HG02588 (cell line): ENCODE data around the gene LASP1.

ENCODE experiments used
- ATAC-seq: cut with Tn5 transposase; IDR thresholded peaks from one replicate; pipeline ENCODE4 v1.9.1; 2021; ENCODE audit warnings: mild to moderate bottlenecking, moderate library complexity; ENCODE audit not compliant: unreplicated experiment

The LASP1 gene

DNA sequence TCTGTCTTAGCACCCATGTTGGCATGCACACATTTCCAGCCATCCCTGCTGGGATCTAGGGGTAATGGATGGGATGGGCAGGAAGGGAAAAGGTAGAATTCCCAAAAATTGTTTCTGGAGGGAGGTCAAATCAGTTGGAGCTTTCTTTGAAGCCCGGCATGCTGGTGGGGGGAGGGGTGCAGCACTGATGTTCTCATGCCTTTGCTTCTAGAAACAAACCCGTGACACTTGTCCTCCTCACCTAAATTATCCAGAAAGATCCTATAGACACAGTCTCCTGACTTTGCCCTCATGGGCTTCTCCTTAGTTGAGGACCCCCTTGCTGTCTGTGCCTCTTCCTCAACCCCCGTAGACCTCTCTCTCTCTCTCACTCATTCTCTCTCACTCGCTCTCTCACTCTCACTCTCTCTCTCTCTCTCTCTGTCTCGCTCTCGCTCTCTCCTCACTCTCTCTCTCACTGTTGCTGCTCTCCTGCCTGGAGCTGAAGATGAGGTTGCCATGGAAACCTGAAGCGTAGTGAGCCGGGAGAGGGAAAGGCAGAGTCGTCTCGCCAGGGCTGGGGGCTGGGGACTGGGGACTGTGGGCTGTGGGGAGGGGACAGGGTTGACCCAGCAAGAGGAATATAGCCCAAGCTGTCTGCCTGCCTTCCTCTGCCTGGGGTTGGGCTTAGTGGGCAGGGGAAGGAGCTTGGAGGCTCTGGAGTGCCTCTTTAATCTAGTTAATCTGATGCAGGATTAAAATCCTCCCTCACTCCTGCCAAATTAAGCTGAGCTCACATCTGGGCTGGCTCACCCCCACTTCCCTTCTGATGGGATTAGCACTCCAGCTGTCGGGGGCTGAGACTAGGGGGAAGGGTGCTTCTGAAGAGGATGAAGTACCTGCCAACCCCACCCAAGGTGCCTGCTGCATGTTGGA lies 16.1 kb downstream of the LASP1 start:
- no peak for ATAC-seq

DNA sequence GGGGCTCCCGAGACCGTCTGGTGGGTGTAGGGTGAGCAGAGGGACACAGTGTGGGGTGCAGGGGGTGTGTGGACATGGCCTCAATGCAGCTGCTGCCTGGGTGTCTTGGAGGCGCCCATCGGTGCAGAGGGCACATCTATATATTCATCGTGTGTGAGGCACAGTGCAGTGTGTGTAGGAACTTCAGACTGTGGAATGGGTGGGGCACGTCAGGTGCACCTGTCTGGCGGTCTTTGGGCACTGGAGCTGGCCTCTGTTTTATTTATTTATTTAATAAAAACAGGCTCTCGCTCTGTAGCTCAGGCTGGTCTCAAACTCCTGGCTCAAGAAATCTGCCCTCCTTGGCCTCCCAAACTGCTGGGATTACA lies 16.8 kb downstream of the LASP1 start:
- no peak for ATAC-seq

DNA sequence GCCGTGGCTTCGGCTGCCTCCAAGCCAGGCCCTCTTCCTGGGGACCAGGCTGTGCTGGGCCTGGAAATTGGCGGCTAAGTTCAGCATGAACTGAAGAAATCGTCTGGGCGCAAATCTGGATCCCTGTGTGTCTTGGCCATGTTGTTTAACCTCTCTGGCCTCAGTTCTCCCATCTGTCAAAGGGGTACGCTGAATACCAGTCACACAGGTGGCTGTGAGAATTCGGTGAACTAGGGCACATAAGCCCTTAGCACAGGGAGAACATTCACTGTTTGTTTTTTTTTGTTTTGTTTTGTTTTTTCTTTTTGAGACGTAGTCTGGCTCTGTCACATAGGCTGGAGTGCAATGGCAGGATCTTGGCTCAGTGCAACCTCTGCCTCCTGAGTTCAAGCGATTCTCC lies 19.0 kb downstream of the LASP1 start:
- no peak for ATAC-seq

DNA sequence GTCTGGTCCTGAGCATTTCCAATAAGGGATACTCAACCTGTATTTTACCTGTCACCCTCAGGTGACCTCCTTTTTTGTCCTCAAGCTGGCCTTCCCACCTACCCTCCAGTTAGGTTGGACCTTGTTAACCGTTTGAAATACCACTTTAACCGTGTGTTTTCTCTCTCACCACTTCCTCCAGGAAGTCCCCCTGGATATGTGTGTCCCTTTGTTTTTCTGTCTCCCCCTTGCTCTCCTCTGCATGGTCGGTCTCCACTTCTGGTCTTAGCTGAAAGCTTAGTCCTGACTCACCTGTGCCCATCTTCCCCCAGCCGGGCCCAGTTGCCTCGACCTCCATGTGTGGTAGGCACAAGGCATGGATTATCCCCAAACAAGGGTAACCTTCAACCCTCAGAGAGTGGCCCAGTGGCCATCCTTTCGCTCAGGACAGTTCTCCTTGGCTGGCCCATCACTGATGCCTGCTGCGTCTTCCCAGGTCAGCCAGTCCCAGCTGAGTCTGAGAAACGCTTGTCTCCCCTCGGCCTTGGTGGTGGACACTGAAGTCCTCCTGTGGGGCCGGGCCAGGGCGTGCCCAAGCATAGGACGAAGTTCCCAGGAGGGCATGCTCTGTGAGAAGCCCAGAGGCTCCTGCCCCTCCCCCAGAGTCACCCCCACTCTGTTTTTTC lies 20.0 kb downstream of the LASP1 start:
- no peak for ATAC-seq

DNA sequence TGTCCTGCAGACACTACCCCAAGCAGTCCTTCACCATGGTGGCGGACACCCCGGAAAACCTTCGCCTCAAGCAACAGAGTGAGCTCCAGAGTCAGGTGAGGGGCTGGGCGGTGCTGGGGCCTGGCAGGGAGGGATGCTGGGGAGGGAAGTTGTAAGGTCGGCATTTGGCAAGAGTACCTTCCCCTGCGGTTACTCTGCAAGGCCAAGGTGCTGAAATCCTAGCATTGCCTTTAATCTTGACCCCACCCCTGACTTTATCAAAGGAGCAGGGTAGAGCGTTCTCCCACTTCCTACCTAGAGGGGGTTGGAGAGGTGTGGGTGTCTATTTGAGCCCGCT lies 20.5 kb downstream of the LASP1 start:
- no peak for ATAC-seq

DNA sequence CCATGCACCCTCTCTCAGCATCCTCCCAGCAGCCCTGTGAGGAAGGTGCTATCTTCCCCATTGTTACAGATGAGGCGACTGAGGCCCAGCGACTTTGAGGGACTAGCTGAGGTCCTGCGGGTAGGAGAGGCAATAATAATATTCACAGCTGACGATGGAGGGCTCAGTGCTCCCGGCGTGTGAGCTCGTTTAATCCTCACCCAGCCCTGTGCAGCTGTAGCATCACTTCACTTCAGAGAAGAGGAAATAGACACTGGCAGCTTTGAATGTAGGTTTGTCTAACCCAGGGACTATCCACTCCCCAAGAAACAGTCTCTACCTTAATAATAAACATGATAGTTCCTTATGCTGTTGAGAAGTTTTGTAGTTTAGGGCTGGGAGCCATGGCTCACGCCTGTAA lies 21.6 kb downstream of the LASP1 start:
- ATAC-seq, result no peak

DNA sequence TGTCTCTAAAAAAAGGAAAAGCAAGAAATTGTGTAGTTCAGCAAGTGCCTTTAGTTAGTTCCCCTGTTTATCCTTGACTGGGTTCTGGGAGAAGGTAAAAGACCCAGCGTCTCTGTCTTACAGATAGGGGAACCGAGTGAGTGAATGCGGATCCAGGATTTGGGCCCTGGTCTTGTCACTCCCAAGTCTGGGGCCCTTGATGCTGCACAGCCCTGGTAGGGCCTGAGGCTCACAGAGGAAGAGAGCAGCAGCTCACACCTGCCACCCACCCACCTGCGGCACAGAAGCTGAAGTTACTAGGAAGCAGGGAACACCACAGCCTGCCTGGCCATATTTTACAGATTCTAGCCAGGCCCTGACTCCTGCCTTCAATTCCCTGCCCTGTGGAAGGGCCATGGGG lies 22.2 kb downstream of the LASP1 start:
- no peak for ATAC-seq

DNA sequence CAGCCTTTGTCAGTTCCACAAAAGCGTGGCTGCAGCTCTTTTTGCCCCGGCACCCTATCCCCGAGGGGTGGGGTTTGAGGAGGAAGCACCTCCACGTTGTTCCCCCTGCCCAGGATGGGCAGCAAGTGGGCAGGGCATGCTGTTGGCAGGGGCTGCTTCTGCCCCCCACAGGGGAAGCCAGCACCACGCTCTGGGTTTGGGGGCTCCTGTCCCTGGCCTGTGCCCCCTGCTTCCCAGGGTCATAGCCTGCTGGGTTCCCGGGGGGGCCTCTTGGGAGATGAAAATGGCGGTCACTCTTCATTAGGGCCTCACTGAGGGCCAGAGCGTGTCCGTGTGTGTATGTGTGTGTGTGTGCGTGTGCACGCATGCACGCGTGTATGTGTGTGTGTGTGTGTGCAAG lies 22.8 kb downstream of the LASP1 start:
- ATAC-seq, result no peak

DNA sequence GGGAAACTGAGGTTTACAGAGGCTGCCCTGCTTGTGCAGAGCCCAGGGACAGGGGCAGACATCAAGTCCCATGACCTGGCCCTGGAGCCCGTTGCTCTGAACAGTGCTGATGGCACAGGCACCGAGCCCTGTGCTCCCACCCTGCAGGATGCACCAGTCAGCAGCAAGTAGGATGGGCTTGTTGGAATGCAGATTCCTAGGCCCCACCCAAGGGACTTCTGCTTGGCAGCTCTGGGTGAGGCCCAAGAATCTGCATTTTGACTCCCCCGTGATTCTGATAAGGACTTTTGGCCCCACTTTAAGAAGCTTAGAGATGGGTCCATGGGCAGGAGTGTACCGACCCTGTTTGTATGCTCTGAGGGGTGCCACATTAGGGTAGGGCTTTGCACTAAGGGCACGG lies 23.3 kb downstream of the LASP1 start:
- no peak for ATAC-seq

DNA sequence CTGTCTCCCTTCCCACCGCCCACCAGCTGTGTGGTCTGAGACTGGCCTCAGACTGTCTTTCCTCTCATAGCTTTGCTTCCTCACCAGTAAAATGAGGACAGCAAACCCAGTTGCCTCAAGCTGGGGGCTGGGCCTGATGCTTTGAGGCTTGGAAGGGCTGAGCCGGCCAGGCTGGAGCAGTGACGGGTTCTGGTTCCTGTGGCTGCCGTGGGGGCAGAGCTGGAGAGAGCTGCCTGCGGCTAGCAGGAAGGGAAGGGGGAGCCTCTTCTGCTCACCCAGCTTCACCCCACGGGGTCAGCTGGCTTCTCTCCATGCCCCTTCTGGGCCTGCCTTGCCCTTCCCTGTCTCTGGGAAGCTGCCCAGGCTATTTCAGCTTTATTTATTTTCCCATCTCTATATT lies 23.7 kb downstream of the LASP1 start:
- ATAC-seq, result no peak

DNA sequence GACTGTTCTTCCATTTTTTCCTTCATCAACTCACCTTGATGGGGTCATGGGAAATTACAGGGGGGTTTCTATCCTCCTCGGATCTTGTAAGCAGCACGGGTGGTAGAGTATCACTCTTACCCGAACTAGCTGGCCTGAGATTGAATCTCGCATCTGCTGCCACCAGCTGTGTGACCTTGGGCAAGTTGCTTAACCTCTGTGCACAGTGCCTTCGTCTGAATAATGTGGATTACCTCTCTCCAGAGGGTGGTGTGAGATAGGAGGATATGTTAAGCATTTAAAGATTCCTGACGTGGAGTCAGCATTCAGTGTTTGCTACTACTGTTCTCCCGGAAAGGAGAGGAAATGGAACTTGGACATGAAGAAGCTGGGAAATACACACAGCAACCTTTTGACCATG lies 24.4 kb downstream of the LASP1 start:
- no peak for ATAC-seq

DNA sequence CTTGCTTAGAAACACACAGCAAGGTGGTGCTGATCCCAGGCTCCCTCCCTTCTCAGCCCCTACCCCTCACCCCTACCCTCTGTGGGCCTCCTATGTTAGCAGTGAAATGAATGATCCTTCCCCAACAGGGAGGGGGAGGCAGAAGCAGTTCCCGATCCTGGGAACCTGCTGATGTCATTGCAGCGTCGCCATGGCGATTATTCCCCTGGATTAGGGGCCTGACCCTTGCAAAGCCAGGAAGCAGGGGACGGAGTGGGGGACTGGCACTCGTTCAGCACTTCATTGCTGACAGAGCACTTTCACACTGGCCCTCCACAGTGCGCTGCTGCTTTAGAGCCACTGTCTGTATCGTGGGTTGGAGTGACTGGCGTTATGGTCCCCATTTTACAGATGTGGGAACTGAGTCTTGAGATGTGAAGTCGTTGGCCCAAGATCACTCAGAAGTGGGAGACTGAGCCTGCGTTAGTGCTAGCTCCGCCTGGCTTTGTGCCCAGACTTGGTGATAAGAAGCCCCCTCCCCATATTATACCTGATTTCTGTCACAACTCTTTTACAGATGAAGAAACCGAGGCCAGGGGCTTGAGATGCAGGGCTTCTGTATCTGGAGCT lies 26.6 kb downstream of the LASP1 start:
- no peak for ATAC-seq

DNA sequence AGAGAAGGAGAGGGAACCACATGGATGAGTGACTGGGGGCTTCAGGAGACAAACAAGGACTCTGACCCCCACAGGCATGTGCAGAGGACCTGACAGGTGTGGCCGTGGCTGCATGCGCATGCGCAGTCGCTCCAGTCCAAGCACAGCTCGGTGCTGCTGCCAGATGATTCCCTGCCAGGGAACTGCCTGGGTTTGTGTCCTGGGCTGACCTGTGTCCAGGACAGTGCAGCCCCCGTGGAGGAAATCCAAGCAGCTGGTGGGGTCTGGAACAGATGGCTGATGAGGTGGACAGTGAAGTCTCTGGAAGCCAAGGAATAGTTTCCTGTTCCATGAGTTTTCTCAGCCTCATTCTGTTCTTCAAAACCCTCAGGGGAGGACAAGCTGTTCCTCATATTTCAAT lies 27.3 kb downstream of the LASP1 start:
- ATAC-seq, result no peak

DNA sequence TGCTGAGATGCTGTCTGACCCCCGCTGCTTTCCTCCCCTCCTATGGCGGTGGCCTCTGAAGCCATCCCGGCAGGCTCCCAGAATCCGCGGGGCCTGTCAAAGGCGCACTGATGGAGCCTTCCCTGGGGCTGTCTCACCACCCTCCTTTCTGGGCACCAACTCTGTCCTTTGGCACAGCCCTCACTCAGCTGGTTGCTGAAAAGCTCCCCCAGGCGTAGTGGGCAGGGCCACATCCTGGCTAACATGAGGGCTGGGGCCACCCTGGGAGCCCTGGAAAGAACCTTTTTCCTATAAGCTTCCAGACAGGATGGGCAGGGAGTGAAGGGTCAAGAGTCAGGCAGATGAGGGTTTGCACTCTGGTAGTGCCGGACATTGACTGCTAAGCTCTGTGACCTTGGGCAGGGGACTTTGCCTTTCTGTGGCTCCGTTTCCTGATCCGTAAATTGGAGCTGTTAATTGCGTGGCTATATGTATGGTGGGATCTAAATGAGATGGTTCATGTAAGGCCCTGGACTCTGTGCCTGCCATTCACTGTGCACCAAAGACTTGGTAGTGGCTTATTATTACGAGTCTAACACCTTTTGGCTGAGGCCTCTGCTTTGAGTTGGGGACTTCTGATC lies 27.9 kb downstream of the LASP1 start:
- ATAC-seq, result no peak

DNA sequence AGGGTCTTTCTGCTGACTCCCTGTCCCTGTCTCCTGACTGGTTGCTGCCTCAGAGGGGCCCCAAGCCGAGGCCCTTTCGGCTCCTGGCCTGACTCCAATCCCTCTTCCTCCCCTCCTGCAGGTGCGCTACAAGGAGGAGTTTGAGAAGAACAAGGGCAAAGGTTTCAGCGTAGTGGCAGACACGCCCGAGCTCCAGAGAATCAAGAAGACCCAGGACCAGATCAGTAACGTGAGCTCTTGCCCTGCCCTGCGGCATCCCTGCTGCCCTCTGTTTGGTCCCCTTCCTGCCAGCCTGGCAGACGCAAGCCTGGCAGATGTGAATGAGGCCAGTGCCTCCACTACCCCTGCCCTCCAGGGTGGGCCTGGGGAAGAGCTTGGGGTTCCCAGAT lies 28.4 kb downstream of the LASP1 start:
- no peak for ATAC-seq

DNA sequence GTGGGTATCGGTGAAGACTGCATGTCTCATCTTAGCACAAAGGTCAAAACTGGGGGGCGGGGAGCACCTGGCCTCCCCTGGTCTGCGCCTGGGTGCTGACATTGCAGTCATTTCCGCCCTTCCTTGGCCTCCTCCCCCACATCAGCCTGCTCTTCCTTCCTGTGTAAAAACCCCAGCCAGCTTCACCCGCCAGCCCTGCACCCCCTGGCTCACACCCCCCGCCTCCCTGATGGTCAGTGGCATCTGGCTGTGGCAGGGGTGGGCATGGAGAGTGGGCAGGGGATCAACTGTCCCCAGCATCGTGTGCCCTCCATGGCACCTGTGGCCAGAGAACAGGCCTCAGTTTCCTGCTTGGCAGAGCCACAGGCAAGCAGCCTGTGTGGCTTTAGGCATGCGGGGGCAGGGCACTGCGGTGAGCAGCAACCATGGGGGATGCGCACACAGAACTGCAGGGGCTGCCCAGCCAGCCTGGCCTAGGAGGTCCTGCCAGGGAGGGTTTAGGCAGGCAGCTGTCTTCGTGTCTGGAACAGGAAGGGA lies 29.0 kb downstream of the LASP1 start:
- peak; percentile 68 for ATAC-seq

DNA sequence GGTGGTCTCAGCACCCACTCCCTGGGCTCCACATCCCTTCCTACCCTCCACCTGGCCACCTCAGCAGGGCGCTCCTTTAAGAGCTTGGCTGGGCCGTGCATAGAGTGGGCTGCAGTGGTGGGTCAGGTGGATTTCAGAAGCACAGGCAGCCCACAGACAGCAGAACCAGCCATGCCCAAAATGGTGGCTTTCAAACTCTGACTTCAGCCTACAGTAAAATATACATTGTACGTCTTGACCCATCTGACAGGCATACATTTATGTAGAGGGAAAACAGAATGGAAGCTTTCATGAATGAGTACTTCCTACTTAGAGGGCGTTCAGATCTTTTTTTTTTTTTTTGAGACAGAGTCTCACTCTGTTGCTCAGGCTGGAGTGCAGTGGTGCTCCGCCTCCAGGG lies 29.6 kb downstream of the LASP1 start:
- no peak for ATAC-seq

DNA sequence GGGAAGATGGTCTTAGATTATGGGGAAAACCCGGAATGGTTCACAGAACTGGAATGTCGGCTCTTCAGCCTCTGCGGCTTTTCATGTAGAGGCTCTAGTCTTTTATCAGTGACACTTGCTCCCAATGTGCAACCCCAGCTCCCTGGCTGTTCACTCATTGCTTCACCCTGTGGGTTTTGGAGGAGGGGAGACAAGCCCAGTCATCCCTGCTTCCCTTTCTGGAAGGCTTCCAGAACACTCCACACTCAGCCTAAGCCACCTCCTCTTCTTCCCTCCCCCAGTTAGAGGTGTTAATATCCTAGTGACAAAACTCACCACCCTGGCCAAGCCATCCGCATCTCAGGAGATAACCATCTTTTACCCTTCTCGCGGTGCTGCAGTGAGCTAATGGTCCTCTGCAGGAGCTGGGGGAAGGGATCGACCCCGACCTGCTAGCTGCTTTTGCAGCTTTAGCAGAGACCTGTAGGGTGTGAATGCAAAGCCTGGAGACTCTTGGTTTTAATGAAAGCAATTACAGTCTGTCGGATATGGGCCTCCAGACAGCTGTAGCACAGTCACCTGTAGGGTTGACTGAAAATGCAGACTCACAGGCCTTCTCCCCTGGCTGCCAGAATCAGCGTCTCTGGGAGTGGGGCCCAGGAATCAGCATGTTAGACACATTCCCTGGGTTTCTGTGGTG lies 31.3 kb downstream of the LASP1 start:
- ATAC-seq, result no peak

DNA sequence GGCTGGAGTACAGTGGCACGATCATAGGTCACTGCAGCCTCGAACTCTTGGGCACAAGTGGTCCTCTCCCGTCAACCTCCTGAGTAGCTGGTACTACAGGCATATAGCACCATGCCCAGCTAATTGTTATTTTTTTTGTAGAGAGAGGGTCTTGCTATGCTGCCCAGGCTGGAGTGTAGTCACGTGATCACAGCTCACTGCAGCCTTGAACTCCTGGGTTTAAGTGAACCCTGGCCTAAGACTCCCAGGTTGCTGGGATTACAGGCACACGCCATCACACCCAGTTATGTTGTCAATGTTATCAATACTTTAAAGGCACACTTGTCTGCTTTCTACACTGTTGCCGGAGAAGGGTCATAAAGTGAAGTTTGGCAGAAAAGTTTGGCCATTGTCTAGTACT lies 33.5 kb downstream of the LASP1 start:
- no peak for ATAC-seq

DNA sequence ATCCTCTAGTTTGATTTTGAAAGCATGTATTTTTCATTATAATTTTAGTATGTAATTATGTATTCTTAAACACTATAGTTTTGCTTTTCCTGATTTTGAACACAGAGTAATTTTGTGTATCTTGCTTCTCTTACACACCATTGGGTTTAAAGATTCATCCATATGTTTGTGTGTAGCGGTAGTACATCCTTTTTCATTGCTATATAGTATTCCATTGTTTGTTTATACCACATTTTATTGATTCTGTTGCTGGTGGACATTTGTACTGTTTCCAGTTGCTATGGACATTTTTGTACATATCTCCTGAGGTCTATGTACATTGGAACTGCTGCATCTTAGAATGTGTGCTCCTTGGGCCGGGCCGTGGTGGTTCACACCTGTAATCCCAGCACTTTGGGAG lies 35.0 kb downstream of the LASP1 start:
- ATAC-seq, result no peak

DNA sequence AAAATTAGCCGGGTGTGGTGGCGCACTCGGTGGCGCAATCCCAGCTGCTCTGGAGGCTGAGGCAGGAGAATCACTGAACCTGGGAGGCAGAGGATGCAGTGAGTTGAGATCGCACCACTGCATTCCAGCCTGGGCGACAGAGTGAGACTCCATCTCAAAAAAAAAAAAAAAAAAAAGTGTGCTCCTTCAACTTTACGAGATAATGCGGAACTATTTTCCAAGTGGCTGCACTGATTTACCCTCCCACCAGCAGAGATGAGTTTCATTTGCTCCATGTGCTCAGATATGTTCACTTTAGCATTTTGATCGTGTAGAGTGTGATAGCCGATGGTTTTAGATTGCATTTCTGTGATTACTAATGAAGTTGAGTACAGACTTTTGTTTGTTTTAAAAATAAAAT lies 35.5 kb downstream of the LASP1 start:
- no peak for ATAC-seq
